Measurements from ENCODE around the gene EIF4A3. TPM values are rescaled to one million over a fixed set of nuclear protein-coding genes. Genes with fewer than 3 reads are reported as not detected.

The EIF4A3 gene
- total RNA-seq, 1 experiment from 2014 or later: 155 TPM

DNA sequence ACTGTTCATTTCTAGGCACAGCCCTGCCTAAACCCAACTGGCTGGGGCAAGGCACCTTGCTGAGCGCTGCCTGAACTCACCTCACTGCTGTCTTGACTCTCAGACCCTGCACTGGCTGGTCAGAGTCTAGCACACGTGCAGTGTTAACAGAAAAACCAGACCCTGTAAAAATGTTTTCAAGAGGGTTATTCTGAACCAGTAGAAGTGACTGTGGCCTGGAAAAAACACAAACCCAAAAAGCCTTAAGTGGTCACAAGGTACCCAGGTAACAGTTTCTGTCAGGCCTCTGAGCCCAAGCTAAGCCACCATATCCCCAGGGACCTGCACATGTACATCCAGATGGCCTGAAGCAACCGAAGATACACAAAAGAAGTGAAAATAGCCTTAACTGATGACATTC lies 6.1 kb upstream of the EIF4A3 start:
- no peak for TF ChIP-seq EZH2 (IDR thresholded peaks at IDR 0.05; ENCODE audit: borderline replicate concordance, low read depth, low read length, poor library complexity, severe bottlenecking)
- no peak for TF ChIP-seq CTCF (conservative IDR thresholded peaks at IDR 0.05; ENCODE audit: low read depth, low read length)

DNA sequence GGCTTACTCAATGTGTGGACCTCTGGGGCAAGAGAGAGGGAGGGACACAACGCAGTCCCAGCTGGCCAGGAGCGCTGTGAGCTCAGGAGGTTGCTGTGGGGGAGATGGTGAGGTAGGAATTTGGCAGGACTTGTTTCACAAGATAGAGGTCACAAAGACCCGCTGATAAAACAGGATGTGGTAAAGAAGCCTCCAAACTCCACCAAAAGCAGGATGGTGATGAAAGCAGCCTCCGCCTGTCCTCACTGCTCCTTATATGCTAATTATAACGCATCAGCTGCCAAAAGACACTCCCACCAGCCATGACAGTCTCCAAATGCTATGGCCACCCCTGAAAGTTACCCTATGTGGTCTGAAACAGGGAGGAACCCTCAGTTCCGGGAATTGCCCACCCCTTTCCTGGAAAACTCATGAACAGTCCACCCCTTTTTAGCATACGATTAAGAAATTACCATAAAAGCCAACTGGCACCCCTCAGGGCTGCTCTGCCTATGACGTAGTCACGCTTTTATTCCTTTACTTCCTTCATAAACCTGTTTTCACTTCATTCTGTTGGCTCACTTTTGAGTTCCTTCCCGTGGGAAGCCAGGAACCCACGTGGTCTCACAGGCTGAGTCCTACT lies 5.3 kb upstream of the EIF4A3 start:
- Histone ChIP-seq H3K36me3 (ENCODE audit: insufficient read depth, low read length, poor library complexity, severe bottlenecking) (no peaks in the 10 kb centered on the region), H3K4me1 (ENCODE audit: insufficient read depth, low read length, poor library complexity, severe bottlenecking) (no peaks in the 10 kb centered on the region), H3K4me3 (ENCODE audit: low read depth, low read length, poor library complexity, severe bottlenecking) (no peak overlapping the region), H3K27me3 (replicated peaks; ENCODE audit: insufficient read depth, low read depth, low read length, poor library complexity) (no peaks in the 10 kb centered on the region), H3K27ac (ENCODE audit: low read depth, low read length, poor library complexity, severe bottlenecking) (no peak overlapping the region), H3K9me3 (ENCODE audit: low read depth, low read length, poor library complexity, severe bottlenecking) (peaks cover 4% of the 10 kb centered on the region)
- no peak for TF ChIP-seq EZH2 (IDR thresholded peaks at IDR 0.05; ENCODE audit: borderline replicate concordance, low read depth, low read length, poor library complexity, severe bottlenecking)
- no peak for TF ChIP-seq CTCF (conservative IDR thresholded peaks at IDR 0.05; ENCODE audit: low read depth, low read length)
- no TSS peak for BruUV-seq (replicated peaks)
- DNase-seq (ENCODE audit: low spot score): no peak
- intact Hi-C loops (cut with micrococcal nuclease; ENCODE audit: unreplicated experiment): no loop called here
- ChIA-PET POLR2A (ENCODE audit: low non-redundant PET) (no interaction called here), CTCF (no interaction called here)

More for the DNA sequence above, 6.1 kb upstream of the EIF4A3 start:
- Histone ChIP-seq H3K36me3 (ENCODE audit: insufficient read depth, low read length, poor library complexity, severe bottlenecking) (no peaks in the 10 kb centered on the region), H3K4me1 (ENCODE audit: insufficient read depth, low read length, poor library complexity, severe bottlenecking) (no peaks in the 10 kb centered on the region), H3K27me3 (replicated peaks; ENCODE audit: insufficient read depth, low read depth, low read length, poor library complexity) (no peaks in the 10 kb centered on the region), H3K27ac (ENCODE audit: low read depth, low read length, poor library complexity, severe bottlenecking) (no peak overlapping the region), H3K4me3 (ENCODE audit: low read depth, low read length, poor library complexity, severe bottlenecking) (no peak overlapping the region), H3K9me3 (ENCODE audit: low read depth, low read length, poor library complexity, severe bottlenecking) (peaks cover 4% of the 10 kb centered on the region)
- CTCF ChIA-PET: no interaction called here
- POLR2A ChIA-PET (ENCODE audit: low non-redundant PET): no interaction called here
- intact Hi-C loops (cut with micrococcal nuclease; ENCODE audit: unreplicated experiment): no loop called here
- no peak for DNase-seq (ENCODE audit: low spot score)
- BruUV-seq (replicated peaks): no TSS peak

- ChIA-PET POLR2A (ENCODE audit: low non-redundant PET) (no interaction called here), CTCF (no interaction called here)
- Histone ChIP-seq H3K27ac (ENCODE audit: low read depth, low read length, poor library complexity, severe bottlenecking) (no peak overlapping the region), H3K4me1 (ENCODE audit: insufficient read depth, low read length, poor library complexity, severe bottlenecking) (no peaks in the 10 kb centered on the region), H3K4me3 (ENCODE audit: low read depth, low read length, poor library complexity, severe bottlenecking) (no peak overlapping the region), H3K27me3 (replicated peaks; ENCODE audit: insufficient read depth, low read depth, low read length, poor library complexity) (no peaks in the 10 kb centered on the region), H3K9me3 (ENCODE audit: low read depth, low read length, poor library complexity, severe bottlenecking) (peaks cover 4% of the 10 kb centered on the region), H3K36me3 (ENCODE audit: insufficient read depth, low read length, poor library complexity, severe bottlenecking) (no peaks in the 10 kb centered on the region)
- BruUV-seq (replicated peaks): no TSS peak
- no peak for TF ChIP-seq EZH2 (IDR thresholded peaks at IDR 0.05; ENCODE audit: borderline replicate concordance, low read depth, low read length, poor library complexity, severe bottlenecking)
- DNase-seq (ENCODE audit: low spot score): no peak
- intact Hi-C loops (cut with micrococcal nuclease; ENCODE audit: unreplicated experiment): no loop called here
Measured at GRCh38 chr17:80151333-80151732, 4.4 kb upstream of the EIF4A3 start.
